ENCODE measurements around the gene PHACTR3.

GRCh38 chr20:59772373-59772705, 168.0 kb downstream of the PHACTR3 start:
- no peak for TF ChIP-seq POLR2AphosphoS5 (IDR thresholded peaks at IDR 0.05)
- TF ChIP-seq, protein P1, sequence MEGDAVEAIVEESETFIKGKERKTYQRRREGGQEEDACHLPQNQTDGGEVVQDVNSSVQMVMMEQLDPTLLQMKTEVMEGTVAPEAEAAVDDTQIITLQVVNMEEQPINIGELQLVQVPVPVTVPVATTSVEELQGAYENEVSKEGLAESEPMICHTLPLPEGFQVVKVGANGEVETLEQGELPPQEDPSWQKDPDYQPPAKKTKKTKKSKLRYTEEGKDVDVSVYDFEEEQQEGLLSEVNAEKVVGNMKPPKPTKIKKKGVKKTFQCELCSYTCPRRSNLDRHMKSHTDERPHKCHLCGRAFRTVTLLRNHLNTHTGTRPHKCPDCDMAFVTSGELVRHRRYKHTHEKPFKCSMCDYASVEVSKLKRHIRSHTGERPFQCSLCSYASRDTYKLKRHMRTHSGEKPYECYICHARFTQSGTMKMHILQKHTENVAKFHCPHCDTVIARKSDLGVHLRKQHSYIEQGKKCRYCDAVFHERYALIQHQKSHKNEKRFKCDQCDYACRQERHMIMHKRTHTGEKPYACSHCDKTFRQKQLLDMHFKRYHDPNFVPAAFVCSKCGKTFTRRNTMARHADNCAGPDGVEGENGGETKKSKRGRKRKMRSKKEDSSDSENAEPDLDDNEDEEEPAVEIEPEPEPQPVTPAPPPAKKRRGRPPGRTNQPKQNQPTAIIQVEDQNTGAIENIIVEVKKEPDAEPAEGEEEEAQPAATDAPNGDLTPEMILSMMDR (IDR thresholded peaks at IDR 0.05), result no peak
- TF ChIP-seq EP300 (IDR thresholded peaks at IDR 0.05), result no peak
- no peak for TF ChIP-seq POLR2A (IDR thresholded peaks at IDR 0.05)

Measured in gastroesophageal sphincter (tissue), 3 donors.